Tibial artery (tissue), 4 donors: ENCODE data around the gene H19.

Experiments
- DNase-seq, 2 donors: peaks; one replicate each; pipeline ENCODE4 v3.0.0-alpha.2; 2019
- H3K27ac ChIP-seq, 2 donors: fragments of 200-600 bp; sonication (generic) in 1 of 2; 1 replicate in 1 of 2; 2 replicates in 1 of 2; pipeline ENCODE4 v1.5.1; 2018 to 2019; ENCODE audit warnings: mild to moderate bottlenecking in 1 of 2
- H3K27me3 ChIP-seq, 2 donors: fragments of 200-600 bp; sonication (generic) in 1 of 2; one replicate each; pipeline versions ENCODE4 v1.5.1 to v1.6.0; 2016 to 2019
- H3K36me3 ChIP-seq, 3 donors: fragments of 200-600 bp; sonication (generic) in 2 of 3; one replicate each; pipeline ENCODE4 v1.5.1; 2016 to 2019; ENCODE audit warnings: mild to moderate bottlenecking in 2 of 3
- H3K4me1 ChIP-seq, 4 donors: fragments of 200-600 bp; sonication (generic) in 2 of 4; 1 replicate in 3 of 4; 2 replicates in 1 of 4; pipeline ENCODE4 v1.5.1; 2016 to 2019
- H3K4me3 ChIP-seq, 2 donors: fragments of 200-600 bp; sonication (generic) in 1 of 2; 1 replicate in 1 of 2; 2 replicates in 1 of 2; pipeline ENCODE4 v1.5.1; 2018 to 2019; ENCODE audit warnings: mild to moderate bottlenecking in 2 of 2
- H3K9me3 ChIP-seq, 3 donors: fragments of 200-600 bp; sonication (generic) in 1 of 3; one replicate each; pipeline ENCODE4 v1.5.1; 2016 to 2019
- CTCF ChIP-seq, 2 experiments: fragments of 200-600 bp in 1 of 2; fragments of 450-650 bp in 1 of 2; IDR thresholded peaks; one replicate each; pipeline ENCODE4 v1.5.1; 2017 to 2019; ENCODE audit warnings: antibody characterized with exemption in 2 of 2, mild to moderate bottlenecking in 1 of 2, moderate library complexity in 1 of 2
- intact Hi-C: fragments of 100-400 bp; cut with DNase I; formaldehyde crosslinking; loops from one replicate; pipeline ENCODE4 v1.15.0; 2023; ENCODE audit warnings: low total_unique reads

The H19 gene

DNA sequence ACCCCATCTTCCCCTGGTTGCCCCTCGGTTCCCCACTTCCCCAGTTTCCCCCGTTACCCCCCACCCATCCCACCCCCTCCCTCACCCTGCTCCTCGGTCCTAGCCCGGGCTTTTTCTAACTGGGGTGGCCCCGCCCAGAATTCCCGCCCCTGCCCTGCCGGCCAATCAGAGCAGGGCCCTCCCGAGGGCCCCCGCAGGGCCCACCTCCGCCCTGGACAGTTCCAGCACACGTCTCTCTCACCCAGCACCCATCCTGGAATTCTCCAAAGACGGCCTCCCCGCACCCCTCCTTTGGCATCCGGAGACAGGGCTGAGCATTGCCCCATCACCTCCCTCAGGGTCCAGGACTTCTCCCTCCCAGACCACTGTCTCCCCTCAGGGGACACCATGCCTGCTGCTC, at the start of gene H19:
H19 (minus strand) TSS at position 88 of the 400 bp plus-strand sequence.
- Histone ChIP-seq H3K36me3 (no peaks in the 10 kb centered on the region), H3K27me3 (no peaks in the 10 kb centered on the region), H3K27ac (no peak within 1 kb of the TSS)

GRCh38 chr11:2041963-2042362, 44.3 kb upstream of the H19 start:
- DNase-seq, result no peak
- Histone ChIP-seq H3K9me3 (no peaks in the 10 kb centered on the region), H3K27ac (no peak overlapping the region)

More for the DNA sequence above, at the start of gene H19:
- no peak for TF ChIP-seq CTCF (IDR thresholded peaks at IDR 0.05)
- Histone ChIP-seq H3K4me3 (no peak within 1 kb of the TSS), H3K4me1 (no peaks in the 10 kb centered on the region), H3K9me3 (no peaks in the 10 kb centered on the region)
- intact Hi-C loops, result no loop called here
- DNase-seq, result no peak

GRCh38 chr11:2041153-2041552, 43.5 kb upstream of the H19 start:
- Histone ChIP-seq H3K36me3 (no peaks in the 10 kb centered on the region), H3K27me3 (no peaks in the 10 kb centered on the region), H3K27ac (no peak overlapping the region), H3K9me3 (no peaks in the 10 kb centered on the region), H3K4me3 (no peak overlapping the region), H3K4me1 (no peaks in the 10 kb centered on the region)
- no peak for DNase-seq
- intact Hi-C loops, result no loop called here
- no peak for TF ChIP-seq CTCF (IDR thresholded peaks at IDR 0.05)

More at GRCh38 chr11:2041963-2042362, 44.3 kb upstream of the H19 start:
- Histone ChIP-seq H3K36me3 (no peaks in the 10 kb centered on the region), H3K27me3 (no peaks in the 10 kb centered on the region), H3K4me1 (no peaks in the 10 kb centered on the region), H3K4me3 (no peak overlapping the region)
- no peak for TF ChIP-seq CTCF (IDR thresholded peaks at IDR 0.05)
- intact Hi-C loops, result no loop called here

- no peaks in the 10 kb centered on the region for H3K36me3 ChIP-seq
- DNase-seq, result no peak
- no peaks in the 10 kb centered on the region for H3K9me3 ChIP-seq
- intact Hi-C loops, result no loop called here
- no peaks in the 10 kb centered on the region for H3K4me1 ChIP-seq
- no peak overlapping the region for H3K4me3 ChIP-seq
- H3K27ac ChIP-seq, result no peak overlapping the region
- no peaks in the 10 kb centered on the region for H3K27me3 ChIP-seq
- TF ChIP-seq CTCF (IDR thresholded peaks at IDR 0.05), result no peak
These were observed 41.6 kb upstream of the H19 start for GRCh38 chr11:2039198-2039759.

GRCh38 chr11:2036863-2037486, 39.3 kb upstream of the H19 start:
- no peaks in the 10 kb centered on the region for H3K4me1 ChIP-seq

More at GRCh38 chr11:2036863-2037486, 39.3 kb upstream of the H19 start:
- no peak overlapping the region for H3K4me3 ChIP-seq
- H3K27me3 ChIP-seq, result no peaks in the 10 kb centered on the region
- H3K36me3 ChIP-seq, result no peaks in the 10 kb centered on the region
- no peak overlapping the region for H3K27ac ChIP-seq
- DNase-seq, result no peak
- no peaks in the 10 kb centered on the region for H3K9me3 ChIP-seq
- intact Hi-C loops, result no loop called here
- no peak for TF ChIP-seq CTCF (IDR thresholded peaks at IDR 0.05)
